Measurements from ENCODE around the gene CACNA2D3.

Gene CACNA2D3

GRCh38 chr3:54940971-54941370 lies 818.6 kb downstream of the CACNA2D3 start:
- Histone ChIP-seq H3K9me3 (ENCODE audit: insufficient read depth, low read depth, low read length) (no peaks in the 10 kb centered on the region), H3K9ac (ENCODE audit: low read depth, low read length) (no peak overlapping the region), H3K27me3 (ENCODE audit: insufficient read depth, low read length) (no peaks in the 10 kb centered on the region), H3K4me3 (ENCODE audit: low read length) (no peak overlapping the region), H3K27ac (ENCODE audit: low read length) (no peak overlapping the region), H3K4me1 (ENCODE audit: insufficient read depth, low read length) (peaks cover 8% of the 10 kb centered on the region; the same call in 1 of the 2 replicates), H3K36me3 (ENCODE audit: insufficient read depth, low read depth, low read length) (no peaks in the 10 kb centered on the region)

DNA sequence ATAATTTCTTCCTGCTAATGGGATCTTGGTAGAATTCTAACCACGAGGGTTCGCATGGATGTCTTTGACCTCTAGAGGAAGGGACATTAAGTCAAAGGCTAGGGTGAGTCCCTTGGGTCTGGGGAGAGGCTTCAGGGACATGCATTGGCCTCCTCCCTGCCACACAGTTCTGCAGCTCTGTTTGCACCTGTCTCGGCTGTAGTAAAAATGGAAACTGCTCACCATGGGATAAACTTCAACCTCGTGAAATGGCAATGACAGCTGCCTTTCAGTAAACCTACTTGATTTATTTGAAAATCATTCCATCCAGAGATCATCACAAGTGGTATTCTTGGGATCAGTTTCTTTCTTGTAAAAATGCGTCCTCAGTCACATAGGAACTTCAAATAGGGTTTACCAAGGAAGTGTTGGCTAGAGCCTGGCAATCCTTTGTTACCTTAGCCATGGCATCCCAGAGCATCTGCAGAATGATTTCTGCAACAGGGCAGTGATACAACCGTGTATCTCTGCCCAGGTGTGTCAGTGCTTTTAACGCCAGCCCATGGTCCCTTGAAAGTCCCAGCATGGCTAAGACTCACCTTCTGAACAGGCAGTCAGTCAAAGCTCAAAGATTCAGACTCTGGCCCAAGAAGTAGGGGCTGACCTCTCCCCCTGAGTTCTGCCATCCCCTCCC lies 819.5 kb downstream of the CACNA2D3 start:
- Histone ChIP-seq H3K9me3 (ENCODE audit: insufficient read depth, low read depth, low read length) (no peaks in the 10 kb centered on the region), H3K27ac (ENCODE audit: low read length) (no peak overlapping the region), H3K4me1 (ENCODE audit: insufficient read depth, low read length) (no peaks in the 10 kb centered on the region), H3K36me3 (ENCODE audit: insufficient read depth, low read depth, low read length) (no peaks in the 10 kb centered on the region), H3K4me3 (ENCODE audit: low read length) (no peak overlapping the region), H3K9ac (ENCODE audit: low read depth, low read length) (no peak overlapping the region), H3K27me3 (ENCODE audit: insufficient read depth, low read length) (no peaks in the 10 kb centered on the region)

DNA sequence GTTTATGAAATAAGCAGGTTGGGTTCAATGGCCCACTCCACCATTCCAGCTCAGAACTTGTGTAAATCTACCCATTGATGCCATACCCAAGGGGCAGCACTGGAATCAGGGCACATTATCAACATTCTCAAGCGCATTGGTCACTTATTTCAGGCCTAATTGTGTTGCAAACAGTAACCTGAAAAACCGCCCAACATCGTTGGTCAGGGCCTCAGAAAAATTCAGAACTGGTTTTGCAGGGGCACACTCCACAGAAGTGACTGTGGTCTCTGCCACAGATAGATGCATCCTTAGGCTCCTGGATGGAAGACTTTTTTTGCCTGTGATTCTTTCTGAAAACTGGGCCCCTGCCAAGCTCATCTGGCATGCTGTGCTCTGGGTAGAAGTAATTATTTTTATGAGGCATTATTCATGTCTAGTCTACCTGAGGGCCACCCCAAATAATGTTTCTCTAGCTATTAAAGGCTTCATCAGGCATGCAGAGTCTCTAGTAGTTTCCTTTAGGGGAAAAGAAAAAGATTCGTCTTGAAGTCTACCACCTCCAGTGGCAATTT lies 827.2 kb downstream of the CACNA2D3 start:
- peaks cover 13% of the 10 kb centered on the region for H3K4me1 ChIP-seq (ENCODE audit: insufficient read depth, low read length)
- no peak overlapping the region for H3K27ac ChIP-seq (ENCODE audit: low read length)

DNA sequence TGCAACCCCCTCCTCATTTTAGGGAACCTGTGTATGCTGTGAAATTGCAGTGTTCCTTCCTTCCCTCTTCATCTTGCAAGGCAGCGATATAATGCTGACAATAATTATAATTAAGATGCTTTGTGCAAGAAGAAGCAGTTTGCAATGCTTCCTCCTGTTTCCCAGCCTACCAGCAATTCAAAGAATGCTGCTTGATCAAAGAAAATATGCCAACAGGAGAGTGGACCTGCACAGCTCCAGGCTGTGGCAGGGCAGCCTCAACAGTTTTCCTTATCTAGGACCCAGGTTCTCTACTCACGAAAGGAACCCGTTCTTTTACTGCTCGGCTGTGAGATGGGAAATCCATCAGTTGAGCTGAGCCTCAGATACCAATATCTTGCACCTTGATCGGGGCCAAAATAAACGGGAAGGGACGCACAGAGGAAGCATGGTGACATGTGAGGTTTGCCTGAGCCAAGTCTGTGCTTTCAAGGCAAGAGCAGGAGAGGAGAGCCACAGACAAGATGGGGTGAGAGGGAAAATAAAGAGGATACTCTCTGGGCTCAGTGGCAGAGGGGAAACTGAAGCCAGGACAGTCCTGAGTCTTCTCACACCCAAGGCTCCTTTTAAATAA lies 828.1 kb downstream of the CACNA2D3 start:
- H3K4me1 ChIP-seq (ENCODE audit: insufficient read depth, low read length) = peaks cover 14% of the 10 kb centered on the region
- no peaks in the 10 kb centered on the region for H3K36me3 ChIP-seq (ENCODE audit: insufficient read depth, low read depth, low read length)
- H3K9me3 ChIP-seq (ENCODE audit: insufficient read depth, low read depth, low read length) = no peaks in the 10 kb centered on the region
- H3K4me3 ChIP-seq (ENCODE audit: low read length) = no peak overlapping the region
- H3K9ac ChIP-seq (ENCODE audit: low read depth, low read length) = no peak overlapping the region
- H3K27me3 ChIP-seq (ENCODE audit: insufficient read depth, low read length) = no peaks in the 10 kb centered on the region
- H3K27ac ChIP-seq (ENCODE audit: low read length) = no peak overlapping the region

More for the DNA sequence above, 827.2 kb downstream of the CACNA2D3 start:
- no peaks in the 10 kb centered on the region for H3K36me3 ChIP-seq (ENCODE audit: insufficient read depth, low read depth, low read length)
- no peaks in the 10 kb centered on the region for H3K9me3 ChIP-seq (ENCODE audit: insufficient read depth, low read depth, low read length)
- H3K27me3 ChIP-seq (ENCODE audit: insufficient read depth, low read length) = no peaks in the 10 kb centered on the region
- no peak overlapping the region for H3K4me3 ChIP-seq (ENCODE audit: low read length)
- H3K9ac ChIP-seq (ENCODE audit: low read depth, low read length) = no peak overlapping the region

GRCh38 chr3:54951405-54951804 lies 829.1 kb downstream of the CACNA2D3 start:
- H3K9me3 ChIP-seq (ENCODE audit: insufficient read depth, low read depth, low read length) = no peaks in the 10 kb centered on the region
- H3K4me1 ChIP-seq (ENCODE audit: insufficient read depth, low read length) = peaks cover 14% of the 10 kb centered on the region
- H3K27ac ChIP-seq (ENCODE audit: low read length) = no peak overlapping the region
- H3K27me3 ChIP-seq (ENCODE audit: insufficient read depth, low read length) = no peaks in the 10 kb centered on the region
- no peaks in the 10 kb centered on the region for H3K36me3 ChIP-seq (ENCODE audit: insufficient read depth, low read depth, low read length)
- no peak overlapping the region for H3K9ac ChIP-seq (ENCODE audit: low read depth, low read length)
- no peak overlapping the region for H3K4me3 ChIP-seq (ENCODE audit: low read length)

DNA sequence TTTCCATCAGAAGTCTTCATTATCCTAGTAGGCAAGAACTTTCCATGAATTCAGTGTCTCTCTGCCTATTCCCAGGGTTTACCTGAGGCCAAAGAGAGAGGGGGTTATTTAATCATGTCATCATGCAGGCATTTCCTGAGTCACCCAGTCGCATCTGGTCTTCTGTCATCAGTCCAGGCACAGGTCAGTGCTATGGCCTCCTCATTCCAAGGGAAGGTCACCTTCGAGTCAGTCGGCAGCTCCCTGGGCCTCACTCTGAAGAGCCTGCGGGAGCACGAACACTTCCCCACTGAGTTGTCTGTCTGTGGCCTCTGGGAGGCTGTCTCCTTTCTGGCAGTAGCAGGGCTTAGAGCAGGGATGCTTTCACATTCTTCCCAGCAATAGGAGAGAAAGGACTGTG lies 831.7 kb downstream of the CACNA2D3 start:
- Histone ChIP-seq H3K9ac (ENCODE audit: low read depth, low read length) (peak overlapping the region; percentile 50; the same call in 1 of the 2 replicates), H3K27ac (ENCODE audit: low read length) (peak overlapping the region; percentile 13), H3K9me3 (ENCODE audit: insufficient read depth, low read depth, low read length) (no peaks in the 10 kb centered on the region)

GRCh38 chr3:54954521-54954920 lies 832.2 kb downstream of the CACNA2D3 start:
- peak overlapping the region; percentile 13 for H3K27ac ChIP-seq (ENCODE audit: low read length)
- H3K4me1 ChIP-seq (ENCODE audit: insufficient read depth, low read length) = peaks cover 14% of the 10 kb centered on the region
- no peaks in the 10 kb centered on the region for H3K9me3 ChIP-seq (ENCODE audit: insufficient read depth, low read depth, low read length)
- peak overlapping the region; percentile 50; the same call in 1 of the 2 replicates for H3K9ac ChIP-seq (ENCODE audit: low read depth, low read length)
- no peaks in the 10 kb centered on the region for H3K36me3 ChIP-seq (ENCODE audit: insufficient read depth, low read depth, low read length)
- H3K27me3 ChIP-seq (ENCODE audit: insufficient read depth, low read length) = no peaks in the 10 kb centered on the region
- 0 out of 2 replicates have a peak overlapping the region, but pooled peaks have one; percentile 9 for H3K4me3 ChIP-seq (ENCODE audit: low read length)

More for the DNA sequence above, 831.7 kb downstream of the CACNA2D3 start:
- H3K36me3 ChIP-seq (ENCODE audit: insufficient read depth, low read depth, low read length) = no peaks in the 10 kb centered on the region
- H3K4me1 ChIP-seq (ENCODE audit: insufficient read depth, low read length) = peaks cover 14% of the 10 kb centered on the region
- no peaks in the 10 kb centered on the region for H3K27me3 ChIP-seq (ENCODE audit: insufficient read depth, low read length)
- H3K4me3 ChIP-seq (ENCODE audit: low read length) = 0 out of 2 replicates have a peak overlapping the region, but pooled peaks have one; percentile 9

- H3K27ac ChIP-seq (ENCODE audit: low read length) = no peak overlapping the region
- H3K27me3 ChIP-seq (ENCODE audit: insufficient read depth, low read length) = no peaks in the 10 kb centered on the region
- peak overlapping the region; percentile 16; the same call in 1 of the 2 replicates for H3K4me3 ChIP-seq (ENCODE audit: low read length)
- peaks cover 18% of the 10 kb centered on the region for H3K4me1 ChIP-seq (ENCODE audit: insufficient read depth, low read length)
- H3K9ac ChIP-seq (ENCODE audit: low read depth, low read length) = no peak overlapping the region
- H3K9me3 ChIP-seq (ENCODE audit: insufficient read depth, low read depth, low read length) = no peaks in the 10 kb centered on the region
- no peaks in the 10 kb centered on the region for H3K36me3 ChIP-seq (ENCODE audit: insufficient read depth, low read depth, low read length)
Measured at GRCh38 chr3:54955496-54955895, 833.1 kb downstream of the CACNA2D3 start.

DNA sequence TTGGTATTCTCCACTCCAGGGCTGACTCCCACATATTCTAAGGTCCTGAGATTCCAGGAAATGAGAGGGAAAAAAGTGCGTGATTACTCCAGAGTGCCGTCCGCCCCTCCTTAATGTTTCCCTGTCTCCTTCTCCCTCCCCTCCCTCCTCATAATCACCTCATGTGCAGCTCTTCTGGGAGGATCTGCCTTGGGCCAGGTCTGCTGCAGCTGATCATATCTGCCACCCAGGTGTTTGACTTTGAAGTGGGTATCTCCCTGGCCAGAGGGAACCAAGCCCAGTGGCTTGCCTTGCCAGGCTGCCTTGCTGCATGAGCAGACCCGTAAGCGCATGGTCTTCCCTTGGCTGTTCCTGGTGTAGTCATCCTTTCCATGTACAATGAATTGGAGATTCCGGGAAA lies 833.6 kb downstream of the CACNA2D3 start:
- Histone ChIP-seq H3K27ac (ENCODE audit: low read length) (no peak overlapping the region), H3K36me3 (ENCODE audit: insufficient read depth, low read depth, low read length) (no peaks in the 10 kb centered on the region), H3K4me1 (ENCODE audit: insufficient read depth, low read length) (peaks cover 18% of the 10 kb centered on the region), H3K27me3 (ENCODE audit: insufficient read depth, low read length) (no peaks in the 10 kb centered on the region), H3K4me3 (ENCODE audit: low read length) (no peak overlapping the region), H3K9me3 (ENCODE audit: insufficient read depth, low read depth, low read length) (no peaks in the 10 kb centered on the region), H3K9ac (ENCODE audit: low read depth, low read length) (no peak overlapping the region)

GRCh38 chr3:54957711-54958110 lies 835.4 kb downstream of the CACNA2D3 start:
- H3K27ac ChIP-seq (ENCODE audit: low read length) = no peak overlapping the region
- peaks cover 18% of the 10 kb centered on the region for H3K4me1 ChIP-seq (ENCODE audit: insufficient read depth, low read length)
- H3K4me3 ChIP-seq (ENCODE audit: low read length) = no peak overlapping the region
- no peaks in the 10 kb centered on the region for H3K27me3 ChIP-seq (ENCODE audit: insufficient read depth, low read length)
- no peak overlapping the region for H3K9ac ChIP-seq (ENCODE audit: low read depth, low read length)
- H3K9me3 ChIP-seq (ENCODE audit: insufficient read depth, low read depth, low read length) = no peaks in the 10 kb centered on the region
- no peaks in the 10 kb centered on the region for H3K36me3 ChIP-seq (ENCODE audit: insufficient read depth, low read depth, low read length)

- Histone ChIP-seq H3K9ac (ENCODE audit: low read depth, low read length) (no peak overlapping the region), H3K27ac (ENCODE audit: low read length) (no peak overlapping the region), H3K36me3 (ENCODE audit: insufficient read depth, low read depth, low read length) (no peaks in the 10 kb centered on the region), H3K4me3 (ENCODE audit: low read length) (no peak overlapping the region), H3K4me1 (ENCODE audit: insufficient read depth, low read length) (peaks cover 4% of the 10 kb centered on the region; the same call in 1 of the 2 replicates), H3K9me3 (ENCODE audit: insufficient read depth, low read depth, low read length) (no peaks in the 10 kb centered on the region), H3K27me3 (ENCODE audit: insufficient read depth, low read length) (no peaks in the 10 kb centered on the region)
Measured at GRCh38 chr3:54960082-54960481, 837.7 kb downstream of the CACNA2D3 start.

GRCh38 chr3:54960701-54961100 lies 838.3 kb downstream of the CACNA2D3 start:
- no peaks in the 10 kb centered on the region for H3K36me3 ChIP-seq (ENCODE audit: insufficient read depth, low read depth, low read length)
- peaks cover 4% of the 10 kb centered on the region; the same call in 1 of the 2 replicates for H3K4me1 ChIP-seq (ENCODE audit: insufficient read depth, low read length)
- no peaks in the 10 kb centered on the region for H3K9me3 ChIP-seq (ENCODE audit: insufficient read depth, low read depth, low read length)
- H3K9ac ChIP-seq (ENCODE audit: low read depth, low read length) = no peak overlapping the region
- H3K4me3 ChIP-seq (ENCODE audit: low read length) = no peak overlapping the region
- no peaks in the 10 kb centered on the region for H3K27me3 ChIP-seq (ENCODE audit: insufficient read depth, low read length)
- no peak overlapping the region for H3K27ac ChIP-seq (ENCODE audit: low read length)

All from iPS-20b (cell line).